RWPE2 (cell line): ENCODE data around the gene AEBP1.

ENCODE experiments used
- ATAC-seq: fragments of 200-7000 bp; cut with Tn5 transposase; 3 replicates; pipeline ENCODE4 v1.9.1; 2021; ENCODE audit warnings: low read depth
- DNase-seq: peaks from one replicate; pipeline ENCODE4 v3.0.0-alpha.2; 2020; ENCODE audit warnings: low spot score
- H3K27ac ChIP-seq: fragments of 450-650 bp; 2 replicates; pipeline ENCODE4 v1.5.1; 2017; ENCODE audit warnings: mild to moderate bottlenecking; ENCODE audit not compliant: poor library complexity, severe bottlenecking
- H3K27me3 ChIP-seq: fragments of 250-450 bp; sonication (Bioruptor Pico); 2 replicates; pipeline ENCODE4 v1.5.1; 2021; ENCODE audit warnings: mild to moderate bottlenecking, moderate library complexity; ENCODE audit not compliant: insufficient read depth, poor library complexity, severe bottlenecking
- H3K36me3 ChIP-seq: fragments of 250-450 bp; sonication (Bioruptor Pico); 2 replicates; pipeline ENCODE4 v1.5.1; 2020; ENCODE audit warnings: low read depth, mild to moderate bottlenecking, moderate library complexity
- H3K4me1 ChIP-seq: fragments of 250-450 bp; sonication (Bioruptor Pico); 2 replicates; pipeline ENCODE4 v1.5.1; 2021; ENCODE audit warnings: mild to moderate bottlenecking, moderate library complexity; ENCODE audit not compliant: insufficient read depth, poor library complexity, severe bottlenecking
- H3K4me3 ChIP-seq: fragments of 250-450 bp; sonication (Bioruptor Pico); 2 replicates; pipeline ENCODE4 v1.5.1; 2021; ENCODE audit warnings: mild to moderate bottlenecking, moderate library complexity; ENCODE audit not compliant: severe bottlenecking
- H3K9me3 ChIP-seq: fragments of 250-450 bp; sonication (Bioruptor Pico); 2 replicates; pipeline ENCODE4 v1.5.1; 2021; ENCODE audit warnings: mild to moderate bottlenecking, moderate library complexity; ENCODE audit not compliant: severe bottlenecking
- CTCF ChIP-seq: fragments of 450-650 bp; IDR thresholded peaks from one replicate; pipeline ENCODE4 v1.5.1; 2017; ENCODE audit warnings: mild to moderate bottlenecking, moderate library complexity; ENCODE audit not compliant: poor library complexity, severe bottlenecking

AEBP1 gene

DNA sequence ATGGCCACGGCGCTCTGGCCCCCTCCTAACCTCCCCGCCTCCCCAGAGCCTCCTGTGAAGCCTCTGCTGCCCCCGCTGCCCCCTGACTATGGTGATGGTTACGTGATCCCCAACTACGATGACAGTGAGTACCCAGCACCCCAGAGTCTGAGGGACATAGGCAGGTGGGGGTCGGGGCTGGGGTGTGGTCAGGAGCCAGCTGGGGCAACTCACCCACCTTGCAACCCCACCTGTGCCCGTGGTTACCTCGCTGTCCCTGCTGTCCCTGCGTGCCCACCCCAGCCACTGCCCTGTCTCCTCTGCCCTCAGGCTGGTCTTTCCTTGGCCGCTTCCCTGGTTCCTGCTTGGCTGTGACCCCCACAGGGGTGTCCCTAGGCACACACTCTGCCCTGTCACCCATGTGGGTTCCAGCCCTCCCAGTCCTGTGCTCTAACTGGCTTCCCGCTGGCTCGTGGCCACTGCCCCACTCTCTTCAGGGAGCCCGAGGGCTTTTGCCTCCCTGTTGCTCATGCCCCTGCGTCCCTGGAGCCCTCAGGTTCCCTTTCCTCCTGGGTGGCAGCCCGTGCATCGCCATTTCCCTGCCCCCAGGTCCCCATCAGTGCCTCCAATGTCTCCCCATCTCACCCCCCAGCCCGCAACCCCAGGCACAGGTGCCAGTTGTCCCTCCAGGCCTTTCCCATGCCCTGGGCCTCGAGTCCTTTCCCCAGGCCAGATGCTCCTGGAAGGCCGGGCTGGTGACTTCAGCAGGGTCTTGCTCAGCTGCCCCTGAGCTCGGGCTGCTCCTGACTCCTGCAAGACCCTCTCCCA lies 4.0 kb downstream of the AEBP1 start:
- H3K4me1 ChIP-seq, result peaks cover 9% of the 10 kb centered on the region
- H3K27ac ChIP-seq, result no peak overlapping the region
- H3K4me3 ChIP-seq, result no peak overlapping the region
- H3K36me3 ChIP-seq, result no peaks in the 10 kb centered on the region
- DNase-seq, result no peak
- H3K9me3 ChIP-seq, result no peaks in the 10 kb centered on the region
- no peaks in the 10 kb centered on the region for H3K27me3 ChIP-seq
- ATAC-seq, result no peak
- TF ChIP-seq CTCF, result no peak

DNA sequence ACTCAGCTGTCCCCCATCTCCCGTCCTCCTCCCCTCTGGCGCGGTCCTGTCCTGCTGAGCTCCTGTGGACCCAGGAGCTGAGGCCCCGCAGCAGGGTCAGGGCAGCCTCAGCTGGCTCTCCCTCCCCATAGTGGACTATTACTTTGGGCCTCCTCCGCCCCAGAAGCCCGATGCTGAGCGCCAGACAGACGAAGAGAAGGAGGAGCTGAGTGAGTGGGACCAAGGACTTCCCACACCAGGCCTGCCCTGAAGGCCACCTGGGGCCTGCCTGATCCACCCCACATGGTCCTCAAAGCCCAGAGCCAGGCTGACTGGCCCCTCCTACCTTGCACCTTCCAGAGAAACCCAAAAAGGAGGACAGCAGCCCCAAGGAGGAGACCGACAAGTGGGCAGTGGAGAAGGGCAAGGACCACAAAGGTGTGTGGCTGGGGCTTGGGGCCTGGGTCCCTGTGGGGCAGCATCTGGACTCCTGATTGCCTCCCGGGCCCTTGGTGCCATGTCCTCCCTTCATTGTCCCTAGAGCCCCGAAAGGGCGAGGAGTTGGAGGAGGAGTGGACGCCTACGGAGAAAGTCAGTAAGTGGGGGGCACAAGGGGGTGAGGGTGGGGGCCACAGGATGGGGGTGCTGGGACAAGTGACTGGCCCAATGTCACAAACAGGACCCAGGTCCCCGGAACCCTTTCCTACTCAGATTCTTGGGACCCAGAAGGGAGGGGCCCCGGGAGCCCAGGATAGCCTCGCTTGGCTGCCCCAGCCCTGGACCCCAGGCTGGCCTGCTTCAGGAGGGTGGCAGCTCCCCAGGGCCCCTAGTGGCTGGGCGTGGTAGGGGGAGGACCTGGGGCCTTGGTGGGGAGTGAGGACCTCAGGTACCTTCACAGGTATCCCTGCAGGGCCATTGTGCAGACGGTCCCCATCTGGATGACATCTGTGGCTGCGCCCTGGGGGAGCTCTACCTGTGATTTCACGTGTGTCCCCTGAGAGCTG lies 4.9 kb downstream of the AEBP1 start:
- Histone ChIP-seq H3K27ac (no peak overlapping the region), H3K4me3 (no peak overlapping the region), H3K9me3 (no peaks in the 10 kb centered on the region), H3K27me3 (no peaks in the 10 kb centered on the region), H3K36me3 (0 out of 2 replicates have a peak, but pooled peaks cover 2% of the 10 kb centered on the region), H3K4me1 (peaks cover 9% of the 10 kb centered on the region)
- DNase-seq (no peak), ATAC-seq (no peak)
- no peak for TF ChIP-seq CTCF

GRCh38 chr7:44109991-44110390 lies 5.8 kb downstream of the AEBP1 start:
- no peak for TF ChIP-seq CTCF
- Histone ChIP-seq H3K4me1 (peaks cover 9% of the 10 kb centered on the region), H3K27ac (no peak overlapping the region), H3K36me3 (peaks cover 12% of the 10 kb centered on the region; the same call in 1 of the 2 replicates), H3K9me3 (no peaks in the 10 kb centered on the region), H3K27me3 (no peaks in the 10 kb centered on the region), H3K4me3 (no peak overlapping the region)
- DNase-seq, result no peak
- ATAC-seq, result no peak

- H3K9me3 ChIP-seq, result no peaks in the 10 kb centered on the region
- H3K27me3 ChIP-seq, result no peaks in the 10 kb centered on the region
- no peak overlapping the region for H3K4me3 ChIP-seq
- no peak for TF ChIP-seq CTCF
- no peaks in the 10 kb centered on the region for H3K4me1 ChIP-seq
- H3K27ac ChIP-seq, result no peak overlapping the region
- peaks cover 20% of the 10 kb centered on the region for H3K36me3 ChIP-seq
- DNase-seq, result no peak
- no peak for ATAC-seq
Observed at GRCh38 chr7:44110719-44111635, 6.8 kb downstream of the AEBP1 start.
